Smooth muscle cell (in vitro differentiated cells): Measurements from ENCODE around the gene ITFG2. TPM values are rescaled to one million over a fixed set of nuclear protein-coding genes. Genes with fewer than 3 reads are reported as not detected.

Source experiments
- DNase-seq: peaks from one replicate; lab custom pipeline; 2025; ENCODE audit not compliant: unreplicated experiment; lab: John Stamatoyannopoulos, UW
- H2AFZ ChIP-seq: fragments of 200-600 bp; sonication (generic); 2 replicates; pipeline ENCODE4 v1.6.0; 2016; ENCODE audit warnings: antibody characterized with exemption, low read depth, mild to moderate bottlenecking
- H3F3A ChIP-seq: fragments of 200-600 bp; sonication (generic); 2 replicates; pipeline ENCODE4 v1.6.0; 2017; ENCODE audit warnings: antibody characterized with exemption, low read depth
- H3K27ac ChIP-seq: fragments of 200-600 bp; sonication (generic); 2 replicates; pipeline ENCODE4 v1.5.1; 2016; ENCODE audit warnings: low read depth, mild to moderate bottlenecking
- H3K27me3 ChIP-seq: fragments of 200-600 bp; sonication (generic); 2 replicates; pipeline ENCODE4 v1.6.1; 2016; ENCODE audit warnings: low read depth, mild to moderate bottlenecking
- H3K36me3 ChIP-seq: fragments of 200-600 bp; sonication (generic); 2 replicates; pipeline ENCODE4 v1.5.1; 2016; ENCODE audit warnings: low read depth
- H3K4me1 ChIP-seq: fragments of 200-600 bp; sonication (generic); 2 replicates; pipeline ENCODE4 v1.5.1; 2016; ENCODE audit warnings: low read depth
- H3K4me2 ChIP-seq: fragments of 200-600 bp; sonication (generic); 2 replicates; pipeline ENCODE4 v1.6.0; 2016; ENCODE audit warnings: mild to moderate bottlenecking
- H3K4me3 ChIP-seq: fragments of 200-600 bp; sonication (generic); 2 replicates; pipeline ENCODE4 v1.5.1; 2016; ENCODE audit warnings: mild to moderate bottlenecking
- H3K79me2 ChIP-seq: fragments of 200-600 bp; sonication (generic); 2 replicates; pipeline ENCODE4 v1.6.0; 2016; ENCODE audit warnings: low read depth, mild to moderate bottlenecking
- H3K9ac ChIP-seq: fragments of 200-600 bp; sonication (generic); 2 replicates; pipeline ENCODE4 v1.6.0; 2016; ENCODE audit warnings: low read depth
- H3K9me3 ChIP-seq: fragments of 200-600 bp; sonication (generic); replicated peaks from 2 replicates; pipeline ENCODE4 v1.5.1; 2016; ENCODE audit warnings: low read depth
- H4K20me1 ChIP-seq: fragments of 200-600 bp; sonication (generic); 2 replicates; pipeline ENCODE4 v1.6.0; 2016; ENCODE audit warnings: low read depth
- CTCF ChIP-seq: fragments of 200-600 bp; sonication (generic); IDR thresholded peaks from 2 replicates; pipeline ENCODE4 v1.5.1; 2017; ENCODE audit warnings: borderline replicate concordance, mild to moderate bottlenecking, antibody characterized with exemption; ENCODE audit not compliant: insufficient read depth, poor library complexity, severe bottlenecking
- WGBS: methylation state at CpG from one replicate; pipeline ENCODE4 v1.1.7; 2016; ENCODE audit warnings: low lambda C conversion rate; 5-methylcytosine and 5-hydroxymethylcytosine counted together
- polyA plus RNA-seq: library from polyadenylated mRNA; unstranded; fragments of >200 nt; fragmentation: Nextera tagmentation; extraction: Ambion mirVana; gene quantifications from 2 replicates; pipeline ENCODE4 v1.2.1, GENCODE V29; 2016
- total RNA-seq: library from RNA; depleted of rRNA; stranded (reverse); fragments of >200 nt; gene quantifications from 2 replicates; pipeline ENCODE4 v1.2.3, GENCODE V29; 2014

The ITFG2 gene
- total and polyA plus RNA-seq, 2 experiments from 2014 or later, result 14.3 to 21.5 TPM

- TF ChIP-seq CTCF, result no peak
- Histone ChIP-seq H3K9ac (no peak overlapping the region), H3K36me3 (peaks cover 12% of the 10 kb centered on the region), H3K9me3 (no peaks in the 10 kb centered on the region), H3K4me1 (peaks cover 9% of the 10 kb centered on the region), H3K27me3 (no peaks in the 10 kb centered on the region), H3K4me3 (no peak overlapping the region), H3K79me2 (peaks cover 24% of the 10 kb centered on the region), H3K27ac (no peak overlapping the region), H2AFZ (no peak overlapping the region), H4K20me1 (peaks cover 21% of the 10 kb centered on the region), H3F3A (peaks cover 11% of the 10 kb centered on the region), H3K4me2 (no peak overlapping the region)
- DNase-seq, result no peak
- 93% methylated on average over 7 of the region's 7 CpGs for WGBS
These were observed 14.6 kb upstream of the ITFG2 start for GRCh38 chr12:2797721-2798418.

DNA sequence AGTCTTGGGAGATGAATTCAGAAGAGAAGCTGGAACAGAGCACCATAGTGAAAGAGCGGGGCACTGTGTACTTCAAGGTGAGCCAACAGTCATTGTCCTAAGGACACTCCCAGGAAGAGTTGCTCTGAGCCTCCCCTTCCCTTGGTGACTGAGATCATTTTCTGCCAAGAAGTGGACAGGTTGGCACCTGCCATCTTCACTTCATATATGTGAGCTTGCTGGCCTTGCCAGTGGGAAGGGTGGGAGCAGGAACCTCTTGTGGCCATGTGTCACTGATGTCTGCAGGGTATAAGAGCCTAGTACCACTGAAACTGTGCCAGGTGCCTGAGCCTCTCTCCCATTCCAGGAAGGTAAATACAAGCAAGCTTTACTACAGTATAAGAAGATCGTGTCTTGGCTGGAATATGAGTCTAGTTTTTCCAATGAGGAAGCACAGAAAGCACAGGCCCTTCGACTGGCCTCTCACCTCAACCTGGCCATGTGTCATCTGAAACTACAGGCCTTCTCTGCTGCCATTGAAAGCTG lies 12.4 kb upstream of the ITFG2 start:
- Histone ChIP-seq H2AFZ (no peak overlapping the region), H3K9me3 (no peaks in the 10 kb centered on the region), H3K36me3 (peaks cover 12% of the 10 kb centered on the region), H3K4me1 (peaks cover 12% of the 10 kb centered on the region), H3K79me2 (peaks cover 24% of the 10 kb centered on the region), H3F3A (peaks cover 32% of the 10 kb centered on the region), H3K27me3 (no peaks in the 10 kb centered on the region), H3K4me2 (no peak overlapping the region), H3K4me3 (no peak overlapping the region), H4K20me1 (peaks cover 27% of the 10 kb centered on the region), H3K9ac (no peak overlapping the region), H3K27ac (no peak overlapping the region)
- DNase-seq, result no peak
- no peak for TF ChIP-seq CTCF
- 96% methylated on average over 3 of the region's 3 CpGs for WGBS

- Histone ChIP-seq H3K4me1 (peaks cover 10% of the 10 kb centered on the region), H4K20me1 (peaks cover 27% of the 10 kb centered on the region), H3K27ac (no peak overlapping the region), H3F3A (peaks cover 40% of the 10 kb centered on the region), H3K4me2 (no peak overlapping the region), H3K27me3 (no peaks in the 10 kb centered on the region), H3K9ac (no peak overlapping the region), H3K36me3 (peaks cover 12% of the 10 kb centered on the region), H2AFZ (no peak overlapping the region), H3K4me3 (no peak overlapping the region), H3K79me2 (peaks cover 18% of the 10 kb centered on the region), H3K9me3 (no peaks in the 10 kb centered on the region)
- DNase-seq, result no peak
- 96% methylated on average over 16 of the region's 16 CpGs for WGBS
- no peak for TF ChIP-seq CTCF
These were observed 11.3 kb upstream of the ITFG2 start for GRCh38 chr12:2801044-2801783.
